GM18861 (cell line): Measurements from ENCODE around the gene GRB10.

Experiments
- ATAC-seq: cut with Tn5 transposase; IDR thresholded peaks from one replicate; pipeline ENCODE4 v1.9.1; 2021; ENCODE audit not compliant: unreplicated experiment

GRB10 gene

DNA sequence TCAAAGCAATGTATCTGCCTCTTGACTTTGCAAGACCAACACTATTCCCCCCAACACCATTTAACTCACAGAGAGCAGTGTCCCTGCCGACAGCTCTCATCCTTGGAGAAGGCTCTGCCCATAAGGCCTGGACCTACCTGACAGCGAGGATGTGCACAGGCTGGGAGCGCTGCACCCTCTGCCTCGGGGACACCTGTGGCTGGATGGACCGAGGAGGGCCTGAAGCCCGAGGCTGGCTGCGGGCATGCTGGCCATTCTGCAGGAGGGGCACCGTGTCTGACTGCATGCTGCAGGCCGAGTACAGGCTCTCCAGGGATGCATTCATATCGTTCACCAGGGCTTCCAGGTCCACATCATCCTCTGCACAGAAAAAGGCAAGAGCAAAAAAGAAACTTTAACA, 108.4 kb downstream of the GRB10 start:
- no peak for ATAC-seq

DNA sequence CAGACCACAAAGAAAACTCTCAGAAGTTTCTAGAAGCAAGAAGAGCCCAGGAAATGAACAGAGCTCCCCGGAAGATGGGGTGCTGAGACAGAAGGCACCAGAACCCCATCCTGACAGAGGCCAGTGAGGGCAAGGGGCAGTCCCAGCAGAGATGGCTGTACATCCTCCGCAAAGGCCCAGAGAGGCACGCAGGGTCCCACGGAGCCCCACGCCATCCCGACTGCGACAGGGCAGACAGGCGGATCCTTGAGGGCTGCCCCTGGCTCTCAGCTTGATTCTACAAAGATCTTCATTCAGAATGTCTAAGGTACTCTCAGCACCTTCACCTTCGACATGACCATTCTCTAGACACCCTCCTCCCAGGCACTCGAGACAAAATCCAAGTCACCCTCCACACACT, 109.6 kb downstream of the GRB10 start:
- ATAC-seq = no peak

GRCh38 chr7:50672045-50672444, 110.7 kb downstream of the GRB10 start:
- ATAC-seq = no peak

DNA sequence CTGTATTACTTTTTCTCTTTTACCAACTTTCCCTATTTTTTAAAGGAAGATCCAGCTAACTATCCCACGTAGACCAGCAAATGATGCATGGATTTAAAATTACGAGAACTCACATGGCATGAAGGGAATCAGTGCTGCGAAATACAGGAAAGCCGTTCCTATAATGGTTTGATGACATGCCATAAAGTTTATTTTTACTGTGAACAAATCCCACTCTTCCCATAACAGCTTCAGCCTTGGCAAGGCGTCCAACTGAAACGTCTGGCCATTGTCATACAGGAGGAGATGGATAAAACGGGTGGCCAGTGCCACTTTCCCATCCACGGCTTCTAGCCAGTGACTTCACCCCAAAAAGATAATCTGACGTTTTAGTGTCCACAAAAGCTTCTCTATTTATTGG, 111.3 kb downstream of the GRB10 start:
- ATAC-seq = no peak

- ATAC-seq = no peak
These were observed 112.8 kb downstream of the GRB10 start for GRCh38 chr7:50669890-50670289.

DNA sequence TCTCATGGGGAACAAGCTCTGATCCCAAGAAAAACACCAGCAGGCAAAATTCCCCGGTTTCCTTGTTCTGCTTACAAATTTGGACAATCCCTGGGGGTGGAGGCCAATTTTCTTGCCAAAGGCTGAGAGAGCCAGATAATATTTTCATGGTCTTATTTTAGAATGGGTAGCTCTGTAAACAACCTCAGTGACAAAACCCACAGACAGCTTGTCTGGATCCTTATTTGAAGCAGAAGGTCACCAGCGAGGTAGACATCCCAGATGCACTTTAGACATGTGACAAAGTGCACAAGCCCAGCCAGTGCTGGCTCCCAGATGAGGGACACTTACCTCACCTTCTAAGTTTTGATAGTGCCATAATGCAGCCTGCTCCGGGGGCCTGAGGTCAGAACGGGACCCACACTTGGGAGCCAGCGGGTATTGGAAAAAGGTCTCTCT, 114.9 kb downstream of the GRB10 start:
- ATAC-seq = no peak

- ATAC-seq = no peak
These were observed 115.4 kb downstream of the GRB10 start for GRCh38 chr7:50667338-50667737.

DNA sequence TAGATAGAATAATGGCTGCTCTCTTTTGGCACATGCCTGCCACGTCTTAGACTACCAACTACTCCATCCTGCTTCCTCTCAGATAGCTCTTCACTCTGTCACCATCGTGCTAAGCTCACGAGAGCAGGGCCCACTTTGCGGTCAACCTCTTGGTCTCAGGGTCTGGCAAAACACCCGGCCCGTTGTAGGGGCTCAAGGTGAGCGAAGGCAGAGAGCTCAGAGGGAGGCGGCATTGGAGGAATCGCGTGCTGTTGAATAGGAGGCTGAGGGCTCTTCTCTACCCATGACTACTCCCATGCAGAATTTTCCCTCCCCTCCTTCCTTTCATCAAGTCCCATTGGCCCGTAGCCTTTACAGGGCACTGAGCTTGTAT, 116.6 kb downstream of the GRB10 start:
- ATAC-seq = no peak

DNA sequence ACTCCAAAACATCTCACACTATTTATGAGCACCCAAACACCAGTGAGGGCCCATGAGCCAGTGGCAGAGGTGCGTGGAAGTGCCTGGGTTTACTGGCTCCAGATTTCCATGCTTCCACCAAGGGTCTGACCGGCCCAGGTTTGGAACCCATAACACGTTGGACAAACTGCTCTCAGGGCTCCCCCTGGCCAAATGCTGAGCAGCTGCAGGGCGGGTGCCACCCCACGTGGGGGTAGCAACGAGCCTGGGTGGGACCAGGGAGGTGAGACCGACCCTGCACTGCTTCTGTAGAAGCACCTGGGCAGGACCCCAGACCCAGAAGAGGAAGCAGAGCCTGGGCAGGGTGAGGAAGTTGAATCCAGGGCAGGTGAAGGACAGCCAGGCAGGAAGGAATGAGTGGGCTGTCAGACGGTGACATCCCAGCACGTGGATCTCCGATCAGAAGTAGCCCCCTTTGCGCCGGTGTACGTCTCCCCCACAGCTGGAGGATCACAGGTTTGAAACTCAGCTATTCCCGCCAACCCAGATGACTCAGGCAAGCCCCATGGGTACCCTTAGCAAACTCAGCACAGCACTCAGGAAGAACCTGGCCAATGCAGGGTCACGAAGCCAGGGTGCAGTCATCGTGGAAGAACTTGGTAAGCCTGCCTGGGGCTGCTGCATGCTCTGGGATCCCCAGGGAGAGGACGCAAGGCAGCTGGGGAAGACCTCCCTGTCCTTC, 117.1 kb downstream of the GRB10 start:
- no peak for ATAC-seq

DNA sequence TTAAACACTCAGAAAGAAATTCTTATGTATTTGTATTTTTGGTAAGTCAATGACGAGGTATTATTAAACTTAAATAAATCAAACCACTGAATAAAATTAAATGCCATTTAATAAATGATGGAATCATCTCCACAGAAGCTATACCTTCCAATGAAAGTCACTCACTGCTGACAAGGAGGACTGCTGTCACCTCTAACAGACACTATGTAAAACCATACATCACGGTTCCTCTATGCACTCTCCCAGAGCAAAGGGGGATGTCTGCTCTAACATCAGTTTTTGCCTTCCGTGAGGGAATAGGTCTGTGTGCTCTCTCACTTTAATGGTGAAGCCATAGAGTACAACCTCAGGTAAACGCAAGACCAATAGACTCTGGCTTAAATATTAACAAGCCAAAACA, 117.8 kb downstream of the GRB10 start:
- ATAC-seq = peak; percentile 11

DNA sequence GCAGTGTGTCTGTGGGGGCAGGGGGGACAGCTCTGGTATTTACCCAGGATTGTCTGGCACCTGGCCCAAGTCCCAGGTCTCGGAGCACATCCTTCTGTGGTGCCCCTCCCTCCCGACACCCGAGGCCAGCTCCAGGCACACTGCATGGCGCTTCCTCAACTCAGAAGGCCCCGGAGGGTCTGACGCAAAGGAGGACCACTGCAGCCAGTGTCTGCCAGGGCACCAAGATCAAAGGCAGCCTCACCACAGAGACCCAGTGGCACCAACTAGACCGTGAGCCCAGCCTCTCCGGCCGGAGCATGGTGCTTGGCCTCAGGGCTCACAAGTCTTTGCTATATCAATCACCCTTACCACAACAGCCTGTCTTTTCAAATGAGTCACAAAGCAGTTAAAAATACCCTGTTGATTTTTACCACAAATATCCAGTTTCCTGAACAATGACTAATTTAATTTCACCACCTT, 118.2 kb downstream of the GRB10 start:
- ATAC-seq = peak; percentile 64

DNA sequence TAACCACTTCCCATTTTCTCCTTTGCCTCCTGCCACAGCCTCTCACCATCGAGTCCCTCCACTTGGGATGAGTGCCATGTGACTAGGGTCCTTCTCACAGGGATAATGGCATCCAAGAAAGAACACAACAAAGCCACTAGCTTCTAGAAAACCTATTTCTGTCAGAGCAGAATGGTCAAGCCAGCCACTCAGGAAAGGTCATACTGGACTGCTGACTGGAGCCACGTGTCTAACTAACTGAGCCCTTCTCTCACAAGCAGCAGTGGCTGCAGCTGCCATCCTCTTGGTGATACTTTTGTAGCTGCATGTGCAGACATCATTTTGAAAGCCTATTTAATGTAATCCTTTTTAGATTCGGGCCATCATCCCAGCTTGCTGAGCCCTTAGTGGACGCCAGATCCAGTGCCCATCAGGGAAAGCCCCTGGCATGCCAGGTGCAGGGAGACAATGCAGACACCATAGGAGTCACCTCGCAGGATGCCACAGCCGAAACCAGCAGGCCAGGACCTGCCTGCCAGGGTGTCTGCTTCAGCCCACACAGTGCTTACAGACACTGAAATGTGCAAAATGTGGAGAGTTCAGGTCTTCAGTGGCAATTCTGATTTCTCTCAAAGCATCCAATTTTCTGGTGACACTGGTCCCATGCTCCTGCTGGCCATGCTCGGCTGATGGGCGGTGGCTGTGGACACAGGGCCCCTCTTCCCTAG, 119.1 kb downstream of the GRB10 start:
- ATAC-seq = no peak

DNA sequence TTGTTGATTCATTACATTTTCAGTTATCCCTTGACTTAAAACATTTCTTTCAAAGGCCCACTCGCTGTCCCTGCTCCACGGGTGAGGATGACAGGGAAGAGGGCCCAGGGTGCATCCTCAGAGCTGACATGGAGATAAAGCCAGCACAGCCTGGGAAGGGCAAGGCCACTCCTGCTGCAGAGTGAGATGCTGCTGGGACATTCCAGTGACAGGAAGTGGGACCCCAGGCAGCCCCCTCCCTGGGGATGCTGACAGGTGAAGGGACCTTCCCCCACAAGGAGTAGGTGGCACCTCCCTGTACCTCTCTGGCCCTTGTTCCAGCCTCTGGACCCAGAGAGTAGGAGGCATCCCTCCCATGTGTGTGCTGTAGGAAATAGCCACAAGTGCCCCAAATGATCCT, 119.7 kb downstream of the GRB10 start:
- ATAC-seq = no peak

- no peak for ATAC-seq
These were observed 120.5 kb downstream of the GRB10 start for GRCh38 chr7:50662041-50662694.

DNA sequence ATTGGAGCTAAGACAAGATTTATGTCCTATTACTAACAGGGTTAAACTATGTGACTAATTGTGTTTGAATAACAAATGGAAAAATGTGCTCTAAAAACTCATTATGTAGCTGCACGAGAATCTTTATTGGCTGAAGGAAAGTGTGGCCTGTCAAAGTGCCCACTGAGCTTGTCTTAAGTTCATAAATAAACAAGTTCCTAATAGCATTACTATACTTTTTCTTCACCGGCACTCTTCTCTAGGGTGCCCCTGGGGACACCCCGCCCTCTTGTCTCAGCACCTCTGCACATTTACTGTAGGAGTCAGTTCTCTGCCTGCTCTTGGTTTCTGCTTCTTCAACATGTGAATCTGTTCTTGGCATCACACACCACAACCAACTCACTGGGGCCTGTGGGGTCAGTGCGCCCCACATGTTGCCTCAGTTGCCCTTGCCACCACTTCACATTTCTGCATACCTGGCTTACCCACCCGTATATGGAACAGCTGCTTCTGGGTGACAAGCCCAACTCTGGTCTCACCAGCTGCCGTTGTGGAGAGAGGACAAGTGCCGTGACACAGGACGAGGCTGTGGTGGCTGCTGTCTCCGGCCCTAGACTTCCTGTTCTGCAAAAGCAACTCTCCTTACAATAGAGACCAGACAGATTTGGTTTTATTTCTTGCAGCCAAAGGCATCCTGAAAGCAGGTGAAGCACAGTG, 121.2 kb downstream of the GRB10 start:
- peak; percentile 46 for ATAC-seq

GRCh38 chr7:50660830-50661175, 121.9 kb downstream of the GRB10 start:
- ATAC-seq = no peak

GRCh38 chr7:50660040-50660829, 122.5 kb downstream of the GRB10 start:
- no peak for ATAC-seq

- ATAC-seq = no peak
These were observed 123.2 kb downstream of the GRB10 start for GRCh38 chr7:50659329-50659965.

GRCh38 chr7:50658696-50659095, 124.0 kb downstream of the GRB10 start:
- no peak for ATAC-seq

DNA sequence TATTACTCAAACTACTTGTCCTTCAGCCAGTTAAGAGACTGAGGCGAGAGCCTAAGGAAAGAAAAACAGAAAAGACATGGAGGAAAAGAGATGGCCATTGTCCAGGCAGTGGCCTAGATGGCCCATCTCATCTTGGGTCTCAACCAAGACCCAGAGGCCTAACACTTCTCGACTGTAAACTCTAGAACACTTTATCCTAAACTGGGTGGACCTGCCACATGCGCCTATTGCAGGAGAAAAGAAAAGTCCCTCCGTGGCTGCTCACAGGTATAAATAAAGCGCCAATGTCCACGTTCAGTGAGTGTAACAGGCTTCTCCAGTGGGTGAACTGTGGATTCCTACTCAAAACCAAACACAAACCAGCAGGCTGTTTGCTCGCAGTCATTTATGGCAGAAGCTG, 124.8 kb downstream of the GRB10 start:
- no peak for ATAC-seq
